Endothelial cell of umbilical vein (primary cell): Measurements from ENCODE around the gene CABCOCO1. TPM values are rescaled to one million over a fixed set of nuclear protein-coding genes. Genes with fewer than 3 reads are reported as not detected.

Experiments
- BruUV-seq: library from RNA; stranded (reverse); fragments of 400-500 nt; replicated peaks from 2 replicates; lab custom pipeline; 2021; lab: Mats Ljungman, UMichigan
- CTCF ChIA-PET: fragments of 300-600, 350-600 bp; sonication (Branson Sonifier 250); formaldehyde crosslinking; loops from one replicate; lab custom pipeline; 2021; ENCODE audit warnings: antibody characterized with exemption, inconsistent platforms; lab: Charles Lee
- POLR2A ChIA-PET: fragments of 300-600, 350-600 bp; sonication (Branson Sonifier 250); formaldehyde crosslinking; loops from one replicate; lab custom pipeline; 2021; ENCODE audit warnings: antibody characterized with exemption, inconsistent platforms; lab: Charles Lee
- DNase-seq: peaks from one replicate; pipeline ENCODE4 v3.0.0-alpha.2; 2011; ENCODE audit warnings: low read depth, low spot score
- FAIRE-seq: peaks from 2 replicates; lab custom pipeline; 2011; peaks lifted over from hg19 to GRCh38; lab: Jason Lieb, UNC
- H2AFZ ChIP-seq: 2 replicates; pipeline ENCODE4 v1.6.0; 2012; ENCODE audit warnings: low read depth, low read length, control low read depth, inconsistent platforms
- H3K27ac ChIP-seq: 2 replicates; pipeline ENCODE4 v1.5.1; 2011; ENCODE audit warnings: low read depth, mild to moderate bottlenecking, control low read depth, low read length, moderate library complexity; ENCODE audit not compliant: insufficient read depth
- H3K27me3 ChIP-seq, 2 experiments: 2 replicates each; pipeline versions ENCODE4 v1.6.0 to v1.6.1; 2011; ENCODE audit warnings: low read length in 2 of 2, mixed read lengths in 1 of 2; ENCODE audit not compliant: control insufficient read depth in 2 of 2, insufficient read depth in 2 of 2
- H3K36me3 ChIP-seq, 2 experiments: 2 replicates in 1 of 2; 3 replicates in 1 of 2; pipeline ENCODE4 v1.5.1; 2011; ENCODE audit warnings: low read length in 2 of 2, mild to moderate bottlenecking in 1 of 2, moderate library complexity in 1 of 2; ENCODE audit not compliant: control insufficient read depth in 2 of 2, insufficient read depth in 2 of 2; ENCODE audit errors: extremely low read depth in 1 of 2
- H3K4me1 ChIP-seq: 3 replicates; pipeline ENCODE4 v1.5.1; 2011; ENCODE audit warnings: mild to moderate bottlenecking, low read length; ENCODE audit not compliant: control insufficient read depth, insufficient read depth; ENCODE audit errors: extremely low read depth
- H3K4me2 ChIP-seq: 2 replicates; pipeline ENCODE4 v1.6.1; 2011; ENCODE audit warnings: low read length, control low read depth, mixed read lengths; ENCODE audit not compliant: insufficient read depth
- H3K4me3 ChIP-seq, 3 experiments: fragments of 200-600 bp in 1 of 3; sonication (generic), shearing (Covaris generic) in 1 of 3; replicated peaks in 1 of 3; 2 replicates each; pipeline ENCODE4 v1.5.1; 2011 to 2016; ENCODE audit warnings: control low read depth in 3 of 3, low read length in 3 of 3, mild to moderate bottlenecking in 2 of 3, inconsistent platforms in 1 of 3, low read depth in 1 of 3, moderate library complexity in 1 of 3; ENCODE audit not compliant: insufficient read depth in 1 of 3
- H3K79me2 ChIP-seq: 2 replicates; pipeline ENCODE4 v1.6.0; 2012; ENCODE audit warnings: low read length, inconsistent platforms; ENCODE audit not compliant: control insufficient read depth, insufficient read depth
- H3K9ac ChIP-seq: replicated peaks from 2 replicates; pipeline ENCODE3; 2011; ENCODE audit warnings: low read length, control low read depth; ENCODE audit not compliant: insufficient read depth; ENCODE audit errors: extremely low read depth
- H3K9me1 ChIP-seq: replicated peaks from 3 replicates; pipeline ENCODE4 v1.6.0; 2011; ENCODE audit warnings: mild to moderate bottlenecking, low read length; ENCODE audit not compliant: control insufficient read depth, insufficient read depth; ENCODE audit errors: extremely low read depth
- H3K9me3 ChIP-seq: replicated peaks from 2 replicates; pipeline ENCODE4 v1.5.1; 2012; ENCODE audit warnings: low read length, inconsistent platforms; ENCODE audit not compliant: control insufficient read depth, insufficient read depth
- H4K20me1 ChIP-seq: replicated peaks from 2 replicates; pipeline ENCODE3; 2011; ENCODE audit warnings: mild to moderate bottlenecking, low read length; ENCODE audit not compliant: control insufficient read depth, insufficient read depth; ENCODE audit errors: extremely low read depth
- CTCF ChIP-seq, 2 donors: IDR thresholded peaks; 1 replicate in 1 of 2; 2 replicates in 1 of 2; pipeline ENCODE4 v1.5.1; 2011; ENCODE audit warnings: low read length in 2 of 2, mild to moderate bottlenecking in 2 of 2, moderate library complexity in 2 of 2, control low read depth in 1 of 2, inconsistent platforms in 1 of 2, low read depth in 1 of 2; ENCODE audit not compliant: insufficient read depth in 1 of 2; ENCODE audit errors: extremely low read depth in 1 of 2
- EZH2 ChIP-seq: IDR thresholded peaks from 2 replicates; pipeline ENCODE4 v1.6.1; 2012; ENCODE audit warnings: borderline replicate concordance, low read depth, mild to moderate bottlenecking, moderate library complexity, low read length, inconsistent platforms; ENCODE audit not compliant: severe bottlenecking
- FOS ChIP-seq: IDR thresholded peaks from 2 replicates; pipeline ENCODE4 v1.6.1; 2011; ENCODE audit warnings: mild to moderate bottlenecking, low read length, moderate library complexity, borderline replicate concordance; ENCODE audit not compliant: insufficient read depth
- GATA2 ChIP-seq: IDR thresholded peaks from 2 replicates; pipeline ENCODE4 v1.7.0; 2011; ENCODE audit warnings: low read depth, mild to moderate bottlenecking, moderate library complexity, mixed read lengths, low read length; ENCODE audit not compliant: insufficient read length, insufficient read depth
- JUN ChIP-seq: IDR thresholded peaks from 2 replicates; pipeline ENCODE4 v1.6.1; 2011; ENCODE audit warnings: borderline replicate concordance, low read depth; ENCODE audit not compliant: insufficient read length, insufficient read depth
- MAX ChIP-seq: IDR thresholded peaks from 2 replicates; pipeline ENCODE4 v1.6.1; 2011; ENCODE audit not compliant: insufficient read depth, insufficient read length
- MYC ChIP-seq: IDR thresholded peaks from one replicate; pipeline ENCODE4 v1.6.1; 2011; ENCODE audit warnings: mild to moderate bottlenecking, low read depth, low read length
- POLR2A ChIP-seq: IDR thresholded peaks from 2 replicates; pipeline ENCODE4 v1.6.1; 2012; ENCODE audit warnings: low read depth, mild to moderate bottlenecking, control low read depth, low read length
- POLR2AphosphoS5 ChIP-seq: IDR thresholded peaks from 2 replicates; pipeline ENCODE4 v1.6.1; 2012; ENCODE audit warnings: low read depth, mild to moderate bottlenecking, control low read depth, low read length, moderate library complexity; ENCODE audit not compliant: insufficient read depth
- dilution Hi-C: fragments of 300-500 bp; cut with MboI; formaldehyde crosslinking; loops from one replicate; pipeline ENCODE4 v1.15.0; 2019; ENCODE audit warnings: low sequenced_read_pairs; ENCODE audit not compliant: extremely low pct_ligation_motif_present
- intact Hi-C: fragments of 100-400 bp; cut with micrococcal nuclease; formaldehyde crosslinking; loops from one replicate; pipeline ENCODE4 v1.10.0; 2022
- polyA plus RNA-seq, 4 experiments: library from polyadenylated mRNA; depleted of rRNA in 3 of 4; stranded (reverse) in 3 of 4; unstranded in 1 of 4; fragments of >200 nt; gene quantifications; 2 replicates each; pipeline versions ENCODE4 v1.2.1 to v1.2.3, GENCODE V29; 2011 to 2012; ENCODE audit warnings: missing spikeins in 1 of 4
- total RNA-seq: library from RNA; stranded (reverse); gene quantifications from 2 replicates; pipeline ENCODE4 v1.2.3, GENCODE V29; 2021

CABCOCO1 gene
- total and polyA plus RNA-seq, 2 donors (not counting 3 experiments of a cell fraction or from before 2014, with no cell fraction given) = 0.06 to 1.3 TPM

- ChIA-PET CTCF (interaction anchor here (0.6 to 4.7 kb wide), 5 partner anchors 14 to 637 kb away, joined by 3 to 165 read pairs (median 3); no protein-coding TSS in a partner anchor), POLR2A (interaction anchor here (1.3 kb wide), 1 partner anchor 153 kb away, joined by 4 read pairs; no protein-coding TSS in a partner anchor)
- Histone ChIP-seq H3K4me3 (no peak overlapping the region), H3K9ac (no peak overlapping the region), H2AFZ (no peak overlapping the region), H3K27ac (no peak overlapping the region), H3K9me3 (no peaks in the 10 kb centered on the region), H3K9me1 (no peaks in the 10 kb centered on the region), H3K4me1 (peaks cover 18% of the 10 kb centered on the region), H3K79me2 (no peaks in the 10 kb centered on the region), H3K27me3 (no peaks in the 10 kb centered on the region), H4K20me1 (no peaks in the 10 kb centered on the region), H3K4me2 (no peak overlapping the region), H3K36me3 (no peaks in the 10 kb centered on the region)
- DNase-seq (peak; percentile 53), FAIRE-seq (no peak)
- no TSS peak for BruUV-seq
- TF ChIP-seq POLR2A (no peak), POLR2AphosphoS5 (no peak), JUN (no peak), MAX (no peak), CTCF (IDR thresholded peaks at IDR 0.05; ENCODE audit: extremely low read depth in 1 of 2, insufficient read depth in 1 of 2, low read depth in 1 of 2, low read length in 2 of 2) (no peak), GATA2 (no peak), FOS (no peak), MYC (no peak), EZH2 (no peak)
- dilution Hi-C loops = no loop called here
- intact Hi-C loops = no loop called here
Observed at GRCh38 chr10:61749291-61749690, 86.6 kb downstream of the CABCOCO1 start.
